Skeletal muscle tissue (tissue), 4 donors: ENCODE measurements around the gene USP12. TPM values are rescaled to one million over a fixed set of nuclear protein-coding genes. Genes with fewer than 3 reads are reported as not detected.
"Not testable (repeated sequence)": the region's sequence is repeated elsewhere in the genome, so short reads cannot be mapped to it uniquely, and the experiment has no call there.

Experiments used
- H3K27ac ChIP-seq: one replicate; pipeline ENCODE4 v1.7.0; 2013; ENCODE audit warnings: mild to moderate bottlenecking, low read depth, low read length, inconsistent platforms
- H3K27me3 ChIP-seq, 3 donors: one replicate each; pipeline ENCODE4 v1.7.0; 2013; ENCODE audit warnings: low read length in 3 of 3; ENCODE audit not compliant: control insufficient read depth in 3 of 3, insufficient read depth in 3 of 3
- H3K36me3 ChIP-seq, 3 donors: one replicate each; pipeline ENCODE4 v1.7.0; 2013; ENCODE audit warnings: low read length in 3 of 3; ENCODE audit not compliant: control insufficient read depth in 3 of 3, insufficient read depth in 3 of 3
- H3K4me1 ChIP-seq, 3 donors: one replicate each; pipeline ENCODE4 v1.7.0; 2013; ENCODE audit warnings: low read length in 3 of 3, mild to moderate bottlenecking in 3 of 3; ENCODE audit not compliant: control insufficient read depth in 3 of 3, insufficient read depth in 3 of 3
- H3K4me3 ChIP-seq, 3 donors: one replicate each; pipeline ENCODE4 v1.7.0; 2013; ENCODE audit warnings: low read length in 3 of 3
- H3K9ac ChIP-seq, 3 donors: one replicate each; pipeline ENCODE4 v1.7.0; 2013; ENCODE audit warnings: low read length in 3 of 3, mild to moderate bottlenecking in 3 of 3, moderate library complexity in 2 of 3, low read depth in 1 of 3
- H3K9me3 ChIP-seq, 3 donors: one replicate each; pipeline ENCODE4 v1.7.0; 2013; ENCODE audit warnings: low read length in 3 of 3; ENCODE audit not compliant: control insufficient read depth in 3 of 3
- total RNA-seq: library from RNA; depleted of rRNA; stranded (reverse); fragments of >200 nt; gene quantifications from one replicate; pipeline ENCODE4 v1.2.3, GENCODE V29; 2014
- donor health status: Osteomylitis.

USP12 gene
- 22.4 TPM for total RNA-seq

- no peaks in the 10 kb centered on the region for H3K9me3 ChIP-seq
- peak within 1 kb of the TSS; percentile 78 to 85 (median 80) for H3K9ac ChIP-seq
- peaks cover 14 to 29% (median 26%) of the 10 kb centered on the region in 3 donors for H3K4me1 ChIP-seq
- peak within 1 kb of the TSS; percentile 75 to 94 (median 78) for H3K4me3 ChIP-seq
- H3K27ac ChIP-seq = peak within 1 kb of the TSS; percentile 84
- no peaks in the 10 kb centered on the region for H3K27me3 ChIP-seq
- H3K36me3 ChIP-seq = no peaks in the 10 kb centered on the region
Observed at GRCh38 chr13:27171244-27171826, at the start of gene USP12. TSS of gene USP12 (minus strand) at chr13:27171811. CDS start at chr13:27171639, 172 bp downstream.

GRCh38 chr13:27219611-27220010 lies 48.0 kb upstream of the USP12 start:
- Histone ChIP-seq H3K27ac (no peak overlapping the region), H3K36me3 (no peaks in the 10 kb centered on the region), H3K9me3 (no peaks in the 10 kb centered on the region), H3K4me3 (no peak overlapping the region), H3K27me3 (no peaks in the 10 kb centered on the region), H3K9ac (no peak overlapping the region), H3K4me1 (no peaks in the 10 kb centered on the region)

GRCh38 chr13:27218861-27219260 lies 47.2 kb upstream of the USP12 start:
- not testable (repeated sequence) for H3K9ac ChIP-seq, H3K4me3 ChIP-seq, H3K27ac ChIP-seq, H3K36me3 ChIP-seq, H3K27me3 ChIP-seq, H3K4me1 ChIP-seq, H3K9me3 ChIP-seq

GRCh38 chr13:27217791-27218190 lies 46.2 kb upstream of the USP12 start:
- not testable (repeated sequence) for H3K4me3 ChIP-seq, H3K9ac ChIP-seq, H3K9me3 ChIP-seq, H3K36me3 ChIP-seq, H3K4me1 ChIP-seq, H3K27ac ChIP-seq, H3K27me3 ChIP-seq

GRCh38 chr13:27213386-27213785 lies 41.8 kb upstream of the USP12 start:
- not testable (repeated sequence) for H3K36me3 ChIP-seq, H3K9me3 ChIP-seq, H3K4me3 ChIP-seq, H3K9ac ChIP-seq, H3K27ac ChIP-seq, H3K4me1 ChIP-seq, H3K27me3 ChIP-seq

- Histone ChIP-seq H3K4me1 (no peaks in the 10 kb centered on the region), H3K27me3 (no peaks in the 10 kb centered on the region), H3K9me3 (no peaks in the 10 kb centered on the region), H3K9ac (no peak overlapping the region), H3K27ac (no peak overlapping the region), H3K4me3 (no peak overlapping the region), H3K36me3 (no peaks in the 10 kb centered on the region)
Observed at GRCh38 chr13:27211771-27212364, 40.3 kb upstream of the USP12 start.

- no peak overlapping the region for H3K4me3 ChIP-seq
- H3K36me3 ChIP-seq = no peaks in the 10 kb centered on the region
- no peak overlapping the region for H3K27ac ChIP-seq
- H3K27me3 ChIP-seq = no peaks in the 10 kb centered on the region
- H3K9me3 ChIP-seq = no peaks in the 10 kb centered on the region
- H3K4me1 ChIP-seq = no peaks in the 10 kb centered on the region
- H3K9ac ChIP-seq = no peak overlapping the region
Observed at GRCh38 chr13:27211271-27211670, 39.7 kb upstream of the USP12 start.

GRCh38 chr13:27208514-27208913 lies 36.9 kb upstream of the USP12 start:
- peaks cover 0 to 3% (median 0%) of the 10 kb centered on the region in 3 donors for H3K27me3 ChIP-seq
- H3K4me3 ChIP-seq = no peak overlapping the region

GRCh38 chr13:27203854-27204253 lies 32.2 kb upstream of the USP12 start:
- no peak overlapping the region for H3K27ac ChIP-seq
- no peak overlapping the region for H3K9ac ChIP-seq
- no peaks in the 10 kb centered on the region for H3K4me1 ChIP-seq
- peaks cover 0 to 3% (median 0%) of the 10 kb centered on the region in 3 donors for H3K27me3 ChIP-seq
- no peaks in the 10 kb centered on the region for H3K36me3 ChIP-seq
- no peak overlapping the region for H3K4me3 ChIP-seq
- no peaks in the 10 kb centered on the region for H3K9me3 ChIP-seq

More at GRCh38 chr13:27208514-27208913, 36.9 kb upstream of the USP12 start:
- Histone ChIP-seq H3K9ac (no peak overlapping the region), H3K36me3 (no peaks in the 10 kb centered on the region), H3K27ac (no peak overlapping the region), H3K4me1 (no peaks in the 10 kb centered on the region), H3K9me3 (no peaks in the 10 kb centered on the region)

- H3K36me3 ChIP-seq = no peaks in the 10 kb centered on the region
- H3K4me3 ChIP-seq = no peak overlapping the region
- H3K9ac ChIP-seq = no peak overlapping the region
- no peaks in the 10 kb centered on the region for H3K4me1 ChIP-seq
- H3K27me3 ChIP-seq = peaks cover 0 to 3% (median 0%) of the 10 kb centered on the region in 3 donors
- H3K27ac ChIP-seq = no peak overlapping the region
- H3K9me3 ChIP-seq = no peaks in the 10 kb centered on the region
Observed at GRCh38 chr13:27203186-27203585, 31.6 kb upstream of the USP12 start.
